GM19438 (cell line): Measurements from ENCODE around the gene MSI2.

Experiments
- ATAC-seq: cut with Tn5 transposase; IDR thresholded peaks from one replicate; pipeline ENCODE4 v1.9.1; 2021; ENCODE audit warnings: low read depth; ENCODE audit not compliant: unreplicated experiment

Gene MSI2

GRCh38 chr17:57559634-57560318 lies 303.5 kb downstream of the MSI2 start:
- no peak for ATAC-seq

GRCh38 chr17:57560319-57560705 lies 304.0 kb downstream of the MSI2 start:
- no peak for ATAC-seq

- no peak for ATAC-seq
Observed at GRCh38 chr17:57561072-57561861, 304.9 kb downstream of the MSI2 start.

DNA sequence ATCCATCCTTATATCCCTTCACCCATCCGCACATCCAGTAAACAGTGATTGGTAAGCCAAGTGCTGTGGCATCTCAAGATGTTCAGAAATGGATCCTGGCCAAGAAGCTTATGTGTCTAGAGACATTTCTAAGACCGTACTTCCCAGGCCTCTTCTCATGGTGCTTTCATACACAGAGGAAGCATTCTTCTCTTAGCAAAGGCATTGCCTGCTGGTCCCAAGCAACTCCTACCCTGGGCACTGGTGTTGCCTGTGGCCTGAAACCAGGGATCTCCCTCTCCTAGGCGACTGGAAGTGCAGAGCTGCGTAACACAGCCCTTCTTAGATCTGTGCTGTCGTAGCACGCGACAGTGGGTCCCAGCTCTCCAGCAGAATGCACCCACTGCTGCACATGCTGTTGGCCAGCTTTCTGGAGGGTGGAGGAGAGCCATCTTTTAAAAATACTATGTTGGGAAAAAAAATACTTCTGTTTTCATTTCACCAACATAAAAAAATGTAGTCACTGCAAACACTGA lies 305.9 kb downstream of the MSI2 start:
- ATAC-seq: no peak

DNA sequence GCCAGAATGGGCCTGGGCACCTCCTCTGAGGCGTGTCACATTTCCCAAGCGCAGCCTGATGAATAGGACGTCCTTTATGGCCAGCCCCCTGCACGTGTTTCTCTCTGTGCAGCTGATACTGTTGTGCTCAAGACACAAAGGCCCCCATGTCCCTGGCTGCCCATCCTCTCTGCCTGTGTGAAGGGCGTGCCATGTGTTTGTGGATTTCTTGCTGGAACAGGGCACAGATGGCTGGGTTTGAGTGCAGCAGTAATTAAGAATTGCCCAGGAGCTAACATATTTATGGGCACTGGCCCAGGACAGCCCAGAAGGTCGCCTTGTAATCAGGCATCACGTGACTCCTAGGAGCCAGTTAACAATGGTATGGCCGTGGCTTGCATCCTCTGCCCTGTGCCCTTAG lies 307.6 kb downstream of the MSI2 start:
- ATAC-seq: no peak

- no peak for ATAC-seq
Observed at GRCh38 chr17:57565176-57565575, 308.9 kb downstream of the MSI2 start.

DNA sequence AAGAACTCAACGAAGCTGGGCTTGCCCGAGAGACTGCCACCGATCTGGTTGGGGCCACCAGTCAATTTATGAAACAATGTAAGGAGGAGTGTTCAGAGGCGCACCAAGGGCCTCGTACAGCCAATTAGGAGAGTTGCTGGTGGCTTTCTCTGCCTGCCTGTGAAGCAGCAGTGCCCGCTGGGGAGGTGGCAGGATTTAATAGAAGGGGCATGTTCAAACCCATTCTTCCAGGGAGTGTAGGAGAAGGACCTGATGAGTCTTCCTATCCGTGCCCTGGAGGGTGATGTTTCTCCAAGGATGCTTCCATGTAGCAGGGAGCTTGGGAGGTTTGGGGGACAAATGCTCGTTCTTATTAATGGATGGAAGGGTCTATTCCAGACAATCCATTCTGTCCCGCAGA lies 310.4 kb downstream of the MSI2 start:
- no peak for ATAC-seq

DNA sequence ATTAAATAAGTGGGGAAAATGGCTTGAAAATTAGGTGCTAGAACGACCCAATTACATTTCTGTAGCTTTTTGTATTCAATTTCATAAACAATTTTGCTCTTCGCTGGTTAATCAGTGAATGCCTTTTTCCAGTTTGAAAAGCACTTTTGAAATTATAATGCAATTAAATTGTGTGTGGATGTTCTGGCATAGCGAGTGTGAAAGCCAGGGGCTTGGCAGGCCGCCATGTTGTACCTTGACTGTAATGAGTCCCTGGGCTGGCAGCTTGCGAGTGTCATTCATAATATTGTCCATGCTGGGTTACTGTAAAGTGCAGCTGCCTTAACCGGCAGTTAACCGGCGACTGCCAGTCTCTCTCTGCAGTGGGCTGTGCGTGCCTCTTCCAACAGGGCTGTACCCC lies 310.9 kb downstream of the MSI2 start:
- ATAC-seq: no peak

DNA sequence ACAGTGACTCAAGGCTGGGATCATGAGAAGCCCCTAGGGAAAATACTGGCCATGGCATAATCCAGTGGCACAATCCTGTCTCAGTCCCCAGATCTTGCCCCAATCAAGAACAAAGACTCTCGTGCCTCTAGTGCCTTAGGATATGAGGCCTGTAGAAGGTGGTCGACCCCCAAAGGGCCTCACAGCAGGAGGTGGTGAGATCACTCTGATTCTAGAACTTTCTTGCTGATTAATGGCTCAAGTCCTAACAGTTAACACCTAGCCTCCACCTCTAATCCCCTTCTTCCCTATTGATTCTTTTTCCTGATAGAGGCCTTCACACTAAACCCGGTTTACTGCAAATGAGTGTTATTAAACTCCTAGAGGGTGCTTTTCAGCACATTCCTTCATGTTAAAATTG lies 312.0 kb downstream of the MSI2 start:
- ATAC-seq: no peak

- ATAC-seq: no peak
Observed at GRCh38 chr17:57569021-57569420, 312.7 kb downstream of the MSI2 start.

- ATAC-seq: no peak
Observed at GRCh38 chr17:57569853-57570252, 313.5 kb downstream of the MSI2 start.

GRCh38 chr17:57570724-57571344 lies 314.5 kb downstream of the MSI2 start:
- no peak for ATAC-seq

DNA sequence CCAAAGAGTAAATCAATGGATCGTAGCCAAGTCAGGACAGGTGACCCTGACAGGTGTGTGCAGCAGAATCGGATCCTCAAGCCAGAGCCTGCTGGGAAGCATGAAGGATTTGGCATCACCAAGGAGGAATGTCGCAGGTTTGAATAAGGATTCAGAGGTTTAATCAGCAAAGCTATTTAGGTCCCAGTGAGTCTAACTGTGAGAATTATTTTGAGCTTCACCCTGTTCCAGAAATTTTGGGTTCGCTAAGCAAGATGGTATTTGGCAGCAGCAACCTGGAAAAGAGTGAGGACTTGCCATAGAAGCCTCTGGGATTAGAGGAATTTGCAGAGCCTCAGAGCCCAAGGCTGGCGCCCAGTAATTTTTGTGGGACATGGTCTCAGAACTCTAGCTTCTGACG lies 315.7 kb downstream of the MSI2 start:
- no peak for ATAC-seq

DNA sequence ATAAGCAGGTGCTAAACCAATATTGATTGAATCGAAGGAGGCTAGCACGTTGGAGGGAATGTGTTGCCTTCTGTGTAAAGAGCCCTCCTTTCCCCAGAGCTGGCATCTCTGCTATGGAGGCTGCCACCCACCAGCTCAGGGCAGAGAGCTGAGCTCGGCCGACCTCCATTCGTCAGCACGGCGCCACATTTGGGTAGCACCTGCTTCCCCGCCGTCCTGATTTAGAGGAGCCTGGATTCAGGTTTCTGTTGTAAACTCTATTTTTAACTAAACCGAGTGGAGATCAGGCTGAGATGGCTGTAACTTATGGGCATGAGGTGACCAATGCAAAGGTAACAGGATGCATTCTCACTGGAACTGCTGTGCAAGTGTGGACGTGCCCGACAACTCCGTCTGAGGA lies 316.3 kb downstream of the MSI2 start:
- no peak for ATAC-seq

- ATAC-seq: no peak
Observed at GRCh38 chr17:57574040-57574513, 317.8 kb downstream of the MSI2 start.

GRCh38 chr17:57576744-57577143 lies 320.4 kb downstream of the MSI2 start:
- no peak for ATAC-seq

GRCh38 chr17:57577751-57578607 lies 321.7 kb downstream of the MSI2 start:
- no peak for ATAC-seq

DNA sequence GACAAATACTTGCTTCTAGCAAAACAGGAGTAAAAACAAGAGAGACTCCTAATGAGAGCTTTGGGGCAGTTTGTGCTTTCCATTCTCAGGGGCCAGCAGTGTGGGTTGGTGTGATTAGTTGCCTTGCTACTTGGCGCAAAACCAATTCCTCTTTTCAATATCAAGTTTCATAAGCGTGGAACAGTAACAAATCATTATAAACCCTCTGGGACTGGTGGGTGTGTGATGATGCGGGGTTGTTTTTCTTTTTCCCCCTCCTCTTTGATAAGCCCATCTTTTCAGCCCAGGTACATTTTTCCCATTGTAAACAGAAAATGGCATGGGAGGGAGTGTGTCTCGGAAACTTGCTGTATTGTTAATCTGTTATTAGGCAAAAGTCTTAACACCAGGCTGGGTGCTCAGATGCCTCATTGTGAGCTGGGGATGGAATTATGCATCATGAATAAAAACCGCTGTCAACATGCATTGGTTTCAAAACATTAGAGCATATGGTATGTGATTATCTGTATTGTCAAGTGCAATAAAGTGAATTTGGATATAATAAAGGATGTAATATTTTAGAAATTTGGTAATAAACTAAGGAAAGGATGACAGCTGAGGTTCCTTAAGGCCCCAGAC lies 322.4 kb downstream of the MSI2 start:
- ATAC-seq: no peak

DNA sequence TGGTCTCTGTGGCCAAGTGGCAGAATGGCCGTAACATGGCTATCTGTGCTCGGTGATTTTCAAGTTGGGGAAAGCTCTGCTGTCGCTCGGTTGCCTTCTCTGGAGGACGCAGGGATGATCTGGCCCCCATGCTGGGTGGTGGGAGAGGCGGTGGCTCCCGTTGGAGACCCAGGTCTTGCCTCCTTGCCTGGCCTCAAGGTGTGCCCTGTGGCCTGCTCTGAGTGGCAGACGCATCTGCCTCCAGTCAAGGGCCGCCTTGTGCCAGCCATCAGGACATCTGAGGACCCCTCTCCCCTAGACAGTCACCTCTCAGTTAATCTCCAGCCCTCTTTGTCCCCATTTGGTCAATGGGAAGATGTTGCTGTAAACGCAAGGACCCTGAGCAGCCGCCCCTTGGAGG lies 322.9 kb downstream of the MSI2 start:
- ATAC-seq: no peak
